Measurements from ENCODE around the gene NTM.
"Not testable (repeated sequence)": the region's sequence is repeated elsewhere in the genome, so short reads cannot be mapped to it uniquely, and the experiment has no call there.

The NTM gene

GRCh38 chr11:131422496-131422895, 52.1 kb downstream of the NTM start:
- no peak for DNase-seq (ENCODE audit: low read depth)

- no peak for DNase-seq (ENCODE audit: low read depth)
Observed at GRCh38 chr11:131423688-131424087, 53.3 kb downstream of the NTM start.

- DNase-seq (ENCODE audit: low read depth), result not testable (repeated sequence)
Observed at GRCh38 chr11:131424257-131424876, 54.0 kb downstream of the NTM start.

GRCh38 chr11:131425285-131425684, 54.9 kb downstream of the NTM start:
- no peak for DNase-seq (ENCODE audit: low read depth)

GRCh38 chr11:131428853-131429252, 58.4 kb downstream of the NTM start:
- no peak for DNase-seq (ENCODE audit: low read depth)

GRCh38 chr11:131430473-131431208, 60.2 kb downstream of the NTM start:
- no peak for DNase-seq (ENCODE audit: low read depth)

GRCh38 chr11:131441051-131441810, 70.8 kb downstream of the NTM start:
- DNase-seq (ENCODE audit: low read depth), result no peak

- no peak for DNase-seq (ENCODE audit: low read depth)
Observed at GRCh38 chr11:131446590-131447275, 76.3 kb downstream of the NTM start.

GRCh38 chr11:131447277-131447815, 76.9 kb downstream of the NTM start:
- no peak for DNase-seq (ENCODE audit: low read depth)

GRCh38 chr11:131447898-131448297, 77.5 kb downstream of the NTM start:
- DNase-seq (ENCODE audit: low read depth), result no peak

- DNase-seq (ENCODE audit: low read depth), result no peak
Observed at GRCh38 chr11:131449036-131450019, 78.9 kb downstream of the NTM start.

- no peak for DNase-seq (ENCODE audit: low read depth)
Observed at GRCh38 chr11:131454490-131454889, 84.1 kb downstream of the NTM start.

GRCh38 chr11:131454989-131455388, 84.6 kb downstream of the NTM start:
- no peak for DNase-seq (ENCODE audit: low read depth)

- DNase-seq (ENCODE audit: low read depth), result no peak
Observed at GRCh38 chr11:131455843-131456704, 85.7 kb downstream of the NTM start.

- no peak for DNase-seq (ENCODE audit: low read depth)
Observed at GRCh38 chr11:131457163-131457562, 86.7 kb downstream of the NTM start.

- no peak for DNase-seq (ENCODE audit: low read depth)
Observed at GRCh38 chr11:131458421-131458820, 88.0 kb downstream of the NTM start.

- DNase-seq (ENCODE audit: low read depth), result no peak
Observed at GRCh38 chr11:131460931-131461330, 90.5 kb downstream of the NTM start.

GRCh38 chr11:131462622-131463021, 92.2 kb downstream of the NTM start:
- DNase-seq (ENCODE audit: low read depth), result no peak

- no peak for DNase-seq (ENCODE audit: low read depth)
Observed at GRCh38 chr11:131463162-131463561, 92.7 kb downstream of the NTM start.

Measured in non-pigmented ciliary epithelial cell (primary cell).